IMR-90 (cell line): ENCODE data around the gene PHKB. TPM values are rescaled to one million over a fixed set of nuclear protein-coding genes. Genes with fewer than 3 reads are reported as not detected.

ENCODE experiments used
- ATAC-seq: fragments of 200-7000 bp; cut with Tn5 transposase; 2 replicates; pipeline ENCODE4 v1.9.1; 2020; ENCODE audit warnings: low read depth, mild to moderate bottlenecking, moderate library complexity
- BruUV-seq: library from RNA; stranded (reverse); fragments of 400-500 nt; replicated peaks from 2 replicates; lab custom pipeline; 2021; lab: Mats Ljungman, UMichigan
- CTCF ChIA-PET: fragments of 300-600 bp; formaldehyde crosslinking; extraction: SDS; loops from one replicate; lab custom pipeline; 2021; ENCODE audit warnings: antibody characterized with exemption; lab: Yijun Ruan, JAX
- POLR2A ChIA-PET: fragments of 300-600 bp; sonication (Branson Sonifier 250); formaldehyde crosslinking; loops from one replicate; lab custom pipeline; 2022; ENCODE audit warnings: antibody characterized with exemption; ENCODE audit not compliant: unreplicated experiment; lab: Charles Lee
- DNase-seq: peaks from one replicate; pipeline ENCODE4 v3.0.0; 2013
- H2AFZ ChIP-seq: replicated peaks from 2 replicates; pipeline ENCODE3; 2013; ENCODE audit warnings: low read length, mild to moderate bottlenecking; ENCODE audit not compliant: poor library complexity
- H2AK5ac ChIP-seq: 2 replicates; pipeline ENCODE4 v1.6.1; 2013; ENCODE audit warnings: low read depth, low read length, inconsistent platforms
- H2AK9ac ChIP-seq: replicated peaks from 2 replicates; pipeline ENCODE3; 2013; ENCODE audit warnings: mild to moderate bottlenecking, low read depth, low read length, moderate library complexity; ENCODE audit not compliant: poor library complexity
- H2BK120ac ChIP-seq: 2 replicates; pipeline ENCODE4 v1.6.1; 2013; ENCODE audit warnings: low read depth, low read length, inconsistent platforms
- H2BK15ac ChIP-seq: 3 replicates; pipeline ENCODE4 v1.6.1; 2013; ENCODE audit warnings: low read depth, low read length, inconsistent platforms
- H2BK20ac ChIP-seq: 2 replicates; pipeline ENCODE4 v1.6.1; 2013; ENCODE audit warnings: low read depth, mild to moderate bottlenecking, inconsistent platforms, low read length, moderate library complexity
- H2BK5ac ChIP-seq: 2 replicates; pipeline ENCODE4 v1.6.1; 2013; ENCODE audit warnings: mild to moderate bottlenecking, low read depth, low read length, inconsistent platforms; ENCODE audit not compliant: poor library complexity, severe bottlenecking
- H3K14ac ChIP-seq: replicated peaks from 2 replicates; pipeline ENCODE4 v1.6.1; 2013; ENCODE audit warnings: low read depth, low read length, inconsistent platforms
- H3K18ac ChIP-seq: 2 replicates; pipeline ENCODE4 v1.6.1; 2013; ENCODE audit warnings: low read depth, low read length, control low read depth
- H3K23ac ChIP-seq: 2 replicates; pipeline ENCODE4 v1.6.1; 2013; ENCODE audit warnings: low read depth, low read length, inconsistent platforms
- H3K27ac ChIP-seq: 2 replicates; pipeline ENCODE4 v1.5.1; 2013; ENCODE audit warnings: mild to moderate bottlenecking, control low read depth, low read length; ENCODE audit not compliant: insufficient read depth
- H3K27me3 ChIP-seq: 2 replicates; pipeline ENCODE4 v1.6.1; 2013; ENCODE audit warnings: low read length; ENCODE audit not compliant: control insufficient read depth, insufficient read depth
- H3K36me3 ChIP-seq: 2 replicates; pipeline ENCODE4 v1.6.1; 2013; ENCODE audit warnings: low read length, mixed read lengths; ENCODE audit not compliant: control insufficient read depth, insufficient read depth
- H3K4ac ChIP-seq: 2 replicates; pipeline ENCODE4 v1.6.1; 2013; ENCODE audit warnings: low read depth, low read length, inconsistent platforms
- H3K4me1 ChIP-seq: 2 replicates; pipeline ENCODE4 v1.6.1; 2013; ENCODE audit warnings: low read length, mixed read lengths; ENCODE audit not compliant: control insufficient read depth, insufficient read depth
- H3K4me2 ChIP-seq: 2 replicates; pipeline ENCODE4 v1.6.1; 2013; ENCODE audit warnings: low read depth, mild to moderate bottlenecking, control low read depth, low read length, moderate library complexity
- H3K4me3 ChIP-seq: 2 replicates; pipeline ENCODE4 v1.5.1; 2013; ENCODE audit warnings: low read depth, mild to moderate bottlenecking, control low read depth, low read length, moderate library complexity; ENCODE audit not compliant: insufficient read depth
- H3K56ac ChIP-seq: 2 replicates; pipeline ENCODE4 v1.6.1; 2013; ENCODE audit warnings: low read length, inconsistent platforms; ENCODE audit not compliant: insufficient read depth; ENCODE audit errors: extremely low read depth
- H3K79me1 ChIP-seq, 2 experiments: 2 replicates each; pipeline ENCODE4 v1.6.1; 2013; ENCODE audit warnings: low read length in 2 of 2, inconsistent platforms in 1 of 2, low read depth in 1 of 2
- H3K9ac ChIP-seq: 2 replicates; pipeline ENCODE4 v1.6.1; 2013; ENCODE audit warnings: low read depth, low read length, control low read depth
- H3K9me1 ChIP-seq: 2 replicates; pipeline ENCODE4 v1.6.1; 2013; ENCODE audit warnings: low read length, inconsistent platforms; ENCODE audit not compliant: insufficient read depth
- H3K9me3 ChIP-seq: 2 replicates; pipeline ENCODE4 v1.6.1; 2013; ENCODE audit warnings: low read length; ENCODE audit not compliant: control insufficient read depth, insufficient read depth
- H4K20me1 ChIP-seq: 2 replicates; pipeline ENCODE4 v1.6.1; 2013; ENCODE audit warnings: low read length, inconsistent platforms; ENCODE audit not compliant: insufficient read depth
- H4K5ac ChIP-seq: 2 replicates; pipeline ENCODE4 v1.6.1; 2013; ENCODE audit warnings: mild to moderate bottlenecking, low read depth, low read length, control low read depth
- H4K8ac ChIP-seq, 2 experiments: 2 replicates each; pipeline ENCODE4 v1.6.1; 2013; ENCODE audit warnings: low read depth in 2 of 2, low read length in 2 of 2, control low read depth in 1 of 2, inconsistent platforms in 1 of 2
- H4K91ac ChIP-seq: 2 replicates; pipeline ENCODE4 v1.6.1; 2013; ENCODE audit warnings: low read depth, low read length, inconsistent platforms; ENCODE audit not compliant: insufficient read depth
- CEBPB ChIP-seq: IDR thresholded peaks from 2 replicates; pipeline ENCODE4 v1.6.1; 2012; ENCODE audit warnings: low read depth, low read length, improper control_type of control experiment
- FOS ChIP-seq: fragments of 150-350 bp; IDR thresholded peaks from 2 replicates; pipeline ENCODE4 v1.6.1; 2016; ENCODE audit warnings: low read depth, low read length
- MAFK ChIP-seq: IDR thresholded peaks from 2 replicates; pipeline ENCODE4 v1.6.1; 2012; ENCODE audit warnings: low read depth, low read length, improper control_type of control experiment
- MAZ ChIP-seq: IDR thresholded peaks from 2 replicates; pipeline ENCODE4 v1.6.1; 2012; ENCODE audit warnings: low read depth, mild to moderate bottlenecking, low read length, improper control_type of control experiment, moderate library complexity, borderline replicate concordance
- POLR2A ChIP-seq: IDR thresholded peaks from 2 replicates; pipeline ENCODE4 v1.6.1; 2012; ENCODE audit warnings: mild to moderate bottlenecking, low read depth, low read length
- RFX5 ChIP-seq: IDR thresholded peaks from 2 replicates; pipeline ENCODE4 v1.8.0; 2012; ENCODE audit warnings: low read depth, mild to moderate bottlenecking, low read length, moderate library complexity
- SMC3 ChIP-seq: fragments of 150-350 bp; IDR thresholded peaks from 2 replicates; pipeline ENCODE4 v1.6.1; 2016; ENCODE audit warnings: low read depth, mild to moderate bottlenecking, antibody characterized with exemption, low read length, moderate library complexity
- WGBS, 2 experiments: methylation state at CpG; one replicate each; pipeline versions ENCODE4 v1.1.5 to v1.1.7; 2013; ENCODE audit warnings: missing lambda C conversion rate in 2 of 2; ENCODE audit not compliant: insufficient read length in 1 of 2; ENCODE audit errors: extremely low coverage in 2 of 2; 5-methylcytosine and 5-hydroxymethylcytosine counted together
- dilution Hi-C: fragments of 300-500 bp; cut with HindIII; formaldehyde crosslinking; loops from one replicate; pipeline ENCODE4 v1.14.3; 2018; ENCODE audit warnings: low sequenced_read_pairs; ENCODE audit not compliant: unreplicated experiment
- in situ Hi-C: fragments of 300-500 bp; cut with MboI; formaldehyde crosslinking; loops from 3 replicates; pipeline ENCODE4 v1.14.3; 2019; ENCODE audit warnings: low sequenced_read_pairs, inconsistent platforms, mixed read lengths
- intact Hi-C: fragments of 100-400 bp; cut with micrococcal nuclease; formaldehyde crosslinking; loops from 2 replicates; pipeline ENCODE4 v1.10.0; 2022
- polyA plus RNA-seq, 3 experiments: library from polyadenylated mRNA; depleted of rRNA; stranded (reverse); fragments of >200 nt; gene quantifications; 2 replicates each; pipeline ENCODE4 v1.2.3, GENCODE V29; 2012; ENCODE audit warnings: low replicate concordance in 1 of 3
- total RNA-seq: library from RNA; depleted of rRNA; stranded (reverse); fragments of >200 nt; gene quantifications from 2 replicates; pipeline ENCODE4 v1.2.3, GENCODE V29; 2012
- TF ChIP-seq, protein P1 (sequence below): fragments of 150-350 bp; IDR thresholded peaks from 2 replicates; pipeline ENCODE4 v1.6.1; 2017; ENCODE audit warnings: mild to moderate bottlenecking, antibody characterized with exemption, low read length, low read depth

The PHKB gene
- total and polyA plus RNA-seq, 2 of the 4 experiments (the other 2 are of a cell fraction), result 24.2 to 58.6 TPM

DNA sequence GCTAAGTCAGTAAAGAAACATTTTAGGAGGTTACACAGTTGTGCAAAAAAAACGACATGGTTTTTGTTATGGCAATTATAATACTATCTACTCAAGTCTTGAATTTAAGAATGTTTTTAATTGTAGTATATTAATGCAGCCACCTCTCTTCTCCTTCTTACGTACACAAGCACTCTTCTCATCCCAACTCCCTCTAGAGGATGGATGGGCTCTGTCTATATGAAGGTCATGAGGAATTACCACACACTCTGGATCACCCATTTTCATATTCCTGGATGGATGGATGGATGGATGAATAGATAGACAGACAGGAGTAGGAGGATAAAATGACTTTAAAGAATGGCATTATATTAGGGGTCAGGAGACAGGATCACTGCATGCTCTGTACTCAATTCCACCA lies 120.0 kb downstream of the PHKB start:
- CTCF ChIA-PET, result no interaction called here
- Histone ChIP-seq H3K9me1 (no peaks in the 10 kb centered on the region), H4K5ac (no peak overlapping the region), H3K9me3 (no peaks in the 10 kb centered on the region), H2BK5ac (no peak overlapping the region), H2AK5ac (no peak overlapping the region), H3K27me3 (no peaks in the 10 kb centered on the region), H4K8ac (no peak overlapping the region), H3K56ac (no peak overlapping the region), H3K36me3 (no peaks in the 10 kb centered on the region), H2BK120ac (no peak overlapping the region), H3K14ac (no peak overlapping the region), H3K23ac (no peak overlapping the region), H3K4me1 (no peaks in the 10 kb centered on the region; the same call in 1 of the 2 replicates), H2AFZ (no peak overlapping the region), H3K18ac (no peak overlapping the region), H4K91ac (no peak overlapping the region), H3K4ac (no peak overlapping the region), H3K4me2 (no peak overlapping the region), H2BK15ac (no peak overlapping the region), H3K9ac (no peak overlapping the region), H4K20me1 (no peaks in the 10 kb centered on the region), H3K27ac (no peak overlapping the region), H2AK9ac (no peak overlapping the region), H3K4me3 (no peak overlapping the region), H2BK20ac (no peak overlapping the region), H3K79me1 (peaks cover 2 to 4% of the 10 kb centered on the region in 2 experiments; a peak in 1 of 4 replicates)
- in situ Hi-C loops (no loop called here), intact Hi-C loops (no loop called here), dilution Hi-C loops (no loop called here)
- ATAC-seq, result no peak
- BruUV-seq, result no TSS peak
- TF ChIP-seq POLR2A (no peak), MAFK (no peak), MAZ (no peak), FOS (no peak), RFX5 (no peak), SMC3 (no peak), CEBPB (no peak)
- TF ChIP-seq, protein P1, sequence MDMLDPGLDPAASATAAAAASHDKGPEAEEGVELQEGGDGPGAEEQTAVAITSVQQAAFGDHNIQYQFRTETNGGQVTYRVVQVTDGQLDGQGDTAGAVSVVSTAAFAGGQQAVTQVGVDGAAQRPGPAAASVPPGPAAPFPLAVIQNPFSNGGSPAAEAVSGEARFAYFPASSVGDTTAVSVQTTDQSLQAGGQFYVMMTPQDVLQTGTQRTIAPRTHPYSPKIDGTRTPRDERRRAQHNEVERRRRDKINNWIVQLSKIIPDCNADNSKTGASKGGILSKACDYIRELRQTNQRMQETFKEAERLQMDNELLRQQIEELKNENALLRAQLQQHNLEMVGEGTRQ, result no peak
- POLR2A ChIA-PET, result no interaction called here
- WGBS, 2 experiments, result no CpG with 5 or more reads among the region's 2 CpGs
- no peak for DNase-seq
